Mononuclear cell (primary cell): ENCODE data around the gene LDLRAD2. TPM values are rescaled to one million over a fixed set of nuclear protein-coding genes. Genes with fewer than 3 reads are reported as not detected.
"Not testable (repeated sequence)": the region's sequence is repeated elsewhere in the genome, so short reads cannot be mapped to it uniquely, and the experiment has no call there.

Experiments used
- H3K27me3 ChIP-seq: 2 replicates; pipeline ENCODE4 v1.6.0; 2011; ENCODE audit warnings: low read length, control low read depth; ENCODE audit not compliant: insufficient read depth
- H3K4me1 ChIP-seq: 2 replicates; pipeline ENCODE4 v1.5.1; 2011; ENCODE audit warnings: mild to moderate bottlenecking, low read length, control low read depth; ENCODE audit not compliant: insufficient read depth
- H3K4me3 ChIP-seq: 2 replicates; pipeline ENCODE4 v1.5.1; 2011; ENCODE audit warnings: mild to moderate bottlenecking, low read length, moderate library complexity
- H3K9me3 ChIP-seq: 2 replicates; pipeline ENCODE4 v1.5.1; 2011; ENCODE audit warnings: low read depth, mild to moderate bottlenecking, control low read depth, low read length
- total RNA-seq: library from RNA; depleted of rRNA; stranded (reverse); fragments of >200 nt; gene quantifications from one replicate; pipeline ENCODE4 v1.2.3, GENCODE V29; 2012

The LDLRAD2 gene
- total RNA-seq, 1 donor, result not detected

DNA sequence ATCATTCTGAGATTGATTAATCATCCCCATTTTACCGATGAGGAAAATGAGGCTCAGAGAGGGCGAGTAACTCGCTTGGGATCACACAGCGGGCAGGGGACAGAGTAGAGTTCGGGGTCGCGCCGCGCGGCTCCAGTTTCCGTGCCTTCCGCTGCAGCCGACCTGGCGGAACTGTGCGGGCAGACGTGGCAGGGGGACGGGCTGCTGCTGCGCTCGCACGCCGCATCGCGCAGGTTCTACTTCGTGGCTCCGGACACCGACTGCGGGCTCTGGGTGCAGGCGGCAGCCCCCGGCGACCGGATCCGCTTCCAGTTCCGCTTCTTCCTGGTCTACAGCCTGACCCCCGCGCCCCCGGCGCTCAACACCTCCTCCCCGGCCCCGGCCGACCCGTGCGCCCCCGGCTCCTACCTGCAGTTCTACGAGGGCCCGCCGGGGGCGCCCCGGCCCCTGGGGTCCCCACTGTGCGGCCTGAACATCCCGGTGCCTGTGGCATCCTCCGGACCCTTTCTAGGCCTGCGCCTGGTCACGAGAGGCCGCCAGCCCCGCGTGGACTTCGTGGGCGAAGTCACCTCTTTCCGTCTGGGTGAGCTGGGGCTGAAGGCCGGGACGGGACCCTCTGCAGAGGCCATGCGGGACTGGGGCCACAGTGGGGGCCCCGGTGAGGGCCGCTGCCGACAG, 2.3 kb downstream of the LDLRAD2 start:
- H3K4me3 ChIP-seq, result peak overlapping the region; percentile 31
- H3K9me3 ChIP-seq, result no peaks in the 10 kb centered on the region

GRCh38 chr1:21814981-21815582, 3.0 kb downstream of the LDLRAD2 start:
- H3K4me1 ChIP-seq, result peaks cover 27% of the 10 kb centered on the region
- no peaks in the 10 kb centered on the region for H3K27me3 ChIP-seq
- no peak overlapping the region for H3K4me3 ChIP-seq
- H3K9me3 ChIP-seq, result no peaks in the 10 kb centered on the region

More for the DNA sequence above, 2.3 kb downstream of the LDLRAD2 start:
- Histone ChIP-seq H3K4me1 (peaks cover 27% of the 10 kb centered on the region), H3K27me3 (no peaks in the 10 kb centered on the region)

DNA sequence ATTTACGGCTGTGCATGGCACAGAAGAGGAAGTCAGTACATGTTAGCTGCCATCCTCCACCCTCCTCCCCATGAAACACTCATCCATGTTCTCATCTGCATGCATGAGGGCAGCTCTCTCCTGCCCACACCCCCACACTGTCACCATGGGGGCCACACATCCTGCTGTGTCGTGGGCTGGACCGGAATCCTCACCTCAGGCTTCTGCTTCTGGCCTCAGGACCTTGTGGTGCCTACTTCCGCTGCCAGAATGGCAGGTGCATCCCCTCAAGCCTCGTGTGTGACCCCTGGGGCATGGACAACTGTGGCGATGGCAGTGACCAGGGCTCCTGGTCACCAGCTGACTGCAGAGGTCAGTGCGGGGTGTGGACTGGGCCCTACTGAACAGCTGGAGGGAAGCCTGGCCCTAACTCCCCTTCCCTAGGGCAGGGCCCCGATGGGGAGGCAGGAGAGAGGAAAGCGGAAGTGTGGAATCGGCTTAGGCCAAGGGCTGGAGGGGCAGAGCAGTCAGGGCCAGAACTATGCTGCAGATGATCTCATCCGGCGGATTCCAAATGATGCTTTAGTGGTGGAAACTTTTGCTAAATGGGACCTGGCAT, 3.8 kb downstream of the LDLRAD2 start:
- no peaks in the 10 kb centered on the region for H3K9me3 ChIP-seq
- H3K4me1 ChIP-seq, result peaks cover 27% of the 10 kb centered on the region
- no peaks in the 10 kb centered on the region for H3K27me3 ChIP-seq
- no peak overlapping the region for H3K4me3 ChIP-seq

DNA sequence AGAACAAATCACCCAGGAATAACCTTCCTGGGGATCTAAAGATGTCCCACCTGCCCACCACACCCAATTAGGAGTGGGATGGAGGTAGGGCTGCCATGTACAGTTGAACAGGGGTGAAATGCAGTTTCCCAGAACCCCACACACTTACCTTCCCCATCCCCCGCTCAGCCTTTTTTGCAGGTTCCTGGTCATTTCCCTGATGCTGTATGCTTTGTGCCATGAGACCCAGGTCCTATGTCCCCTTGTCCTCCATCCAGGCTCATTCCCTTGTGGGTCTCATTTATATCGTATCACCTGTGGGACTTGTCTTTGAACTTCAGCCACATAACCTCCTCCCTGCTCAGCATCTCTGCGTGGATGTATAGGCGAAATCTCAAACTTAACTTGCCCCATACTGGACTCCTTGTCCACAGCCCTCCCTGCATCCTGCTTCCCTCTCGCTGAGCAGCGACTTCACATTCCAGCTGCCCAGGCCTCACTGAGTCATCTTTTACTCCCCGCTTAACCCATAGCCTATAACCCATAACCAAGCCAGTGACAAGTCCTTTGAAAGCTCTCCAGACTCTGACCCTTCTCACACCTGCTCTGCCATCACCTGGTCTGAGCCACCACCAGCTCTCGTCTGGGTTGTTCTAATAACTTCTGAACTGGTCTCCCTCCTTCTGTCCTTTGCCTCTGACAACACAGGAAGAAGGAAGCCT, 4.7 kb downstream of the LDLRAD2 start:
- H3K4me3 ChIP-seq, result no peak overlapping the region
- peaks cover 27% of the 10 kb centered on the region for H3K4me1 ChIP-seq
- H3K27me3 ChIP-seq, result no peaks in the 10 kb centered on the region
- H3K9me3 ChIP-seq, result no peaks in the 10 kb centered on the region

- no peaks in the 10 kb centered on the region for H3K9me3 ChIP-seq
- no peaks in the 10 kb centered on the region for H3K27me3 ChIP-seq
- no peak overlapping the region for H3K4me3 ChIP-seq
- H3K4me1 ChIP-seq, result peaks cover 27% of the 10 kb centered on the region
These were observed 6.6 kb downstream of the LDLRAD2 start for GRCh38 chr1:21818656-21819055.

DNA sequence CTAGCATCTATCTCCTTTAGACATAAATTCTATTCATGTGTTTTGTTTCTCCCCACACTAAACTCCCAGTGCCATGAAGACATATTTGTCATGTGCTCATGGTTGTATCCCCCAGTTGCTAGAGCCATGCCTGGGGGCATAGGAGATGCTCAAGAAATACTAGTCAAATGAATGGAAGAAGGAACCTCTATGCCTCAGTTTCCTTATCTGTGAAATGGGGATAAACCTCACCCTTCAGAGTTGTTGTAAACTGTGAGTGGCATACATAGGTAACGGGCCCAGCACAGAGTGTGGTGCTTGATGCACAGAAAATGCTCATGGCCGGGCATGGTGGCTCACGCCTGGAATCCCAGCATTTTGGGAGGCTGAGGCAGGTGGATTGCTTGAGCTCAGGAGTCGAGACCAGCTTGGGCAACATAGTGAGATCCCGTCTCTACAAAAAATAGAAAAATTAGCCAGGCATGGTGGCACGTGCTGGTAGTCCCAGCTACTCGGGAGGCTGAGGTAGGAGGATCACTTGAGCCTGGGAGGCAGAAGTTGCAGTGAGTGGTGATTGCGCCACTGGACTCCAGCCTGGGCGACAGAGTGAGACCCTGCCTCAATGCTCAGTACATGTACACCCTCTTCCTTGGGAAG, 8.7 kb downstream of the LDLRAD2 start:
- Histone ChIP-seq H3K27me3 (no peaks in the 10 kb centered on the region), H3K4me3 (no peak overlapping the region)

GRCh38 chr1:21821385-21822019, 9.4 kb downstream of the LDLRAD2 start:
- H3K9me3 ChIP-seq, result no peaks in the 10 kb centered on the region
- H3K27me3 ChIP-seq, result no peaks in the 10 kb centered on the region
- H3K4me1 ChIP-seq, result peaks cover 4% of the 10 kb centered on the region
- no peak overlapping the region for H3K4me3 ChIP-seq

More for the DNA sequence above, 8.7 kb downstream of the LDLRAD2 start:
- H3K9me3 ChIP-seq, result no peaks in the 10 kb centered on the region
- peaks cover 8% of the 10 kb centered on the region for H3K4me1 ChIP-seq

GRCh38 chr1:21822349-21822748, 10.3 kb downstream of the LDLRAD2 start:
- H3K27me3 ChIP-seq, result no peaks in the 10 kb centered on the region
- H3K9me3 ChIP-seq, result no peaks in the 10 kb centered on the region
- no peak overlapping the region for H3K4me3 ChIP-seq
- H3K4me1 ChIP-seq, result peaks cover 4% of the 10 kb centered on the region

DNA sequence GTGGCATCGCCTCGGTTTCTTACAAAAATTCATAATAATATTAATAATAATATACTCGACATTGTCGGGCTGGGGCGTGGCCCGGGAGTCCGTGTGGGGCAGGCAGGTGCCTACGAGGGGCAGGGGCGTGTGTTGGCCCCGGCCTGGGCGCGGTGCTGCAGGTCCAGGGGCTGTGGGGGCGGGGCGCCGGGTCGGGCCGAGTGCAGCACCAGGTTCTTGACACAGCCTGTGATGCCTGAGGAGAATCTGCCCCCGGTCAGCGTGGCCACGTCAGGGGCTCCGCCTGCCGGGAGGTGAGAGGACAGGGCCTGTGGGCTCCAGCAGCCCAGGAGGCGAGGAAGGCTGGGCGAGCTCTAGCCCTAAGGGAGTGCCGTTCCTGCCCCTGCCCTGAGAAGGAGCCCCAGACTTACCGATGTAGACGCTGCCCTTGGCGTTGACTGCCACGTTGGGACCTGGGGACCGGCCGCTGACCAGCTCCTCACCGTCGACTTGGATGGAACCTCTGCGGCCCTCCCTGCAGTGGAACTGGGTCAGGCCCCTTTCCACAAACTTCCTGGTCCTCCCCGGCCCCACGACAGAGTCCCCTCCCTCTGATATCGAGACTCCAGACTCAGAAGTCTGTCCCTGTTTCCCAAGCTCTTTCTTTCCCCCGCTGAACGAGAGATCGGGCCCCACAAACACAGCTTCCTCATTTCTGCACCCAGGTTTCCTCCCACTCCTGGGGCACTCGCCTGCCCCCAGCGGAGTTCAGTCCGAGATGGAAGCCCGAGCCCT, 11.3 kb downstream of the LDLRAD2 start:
- H3K9me3 ChIP-seq, result no peaks in the 10 kb centered on the region
- no peak overlapping the region for H3K4me3 ChIP-seq

DNA sequence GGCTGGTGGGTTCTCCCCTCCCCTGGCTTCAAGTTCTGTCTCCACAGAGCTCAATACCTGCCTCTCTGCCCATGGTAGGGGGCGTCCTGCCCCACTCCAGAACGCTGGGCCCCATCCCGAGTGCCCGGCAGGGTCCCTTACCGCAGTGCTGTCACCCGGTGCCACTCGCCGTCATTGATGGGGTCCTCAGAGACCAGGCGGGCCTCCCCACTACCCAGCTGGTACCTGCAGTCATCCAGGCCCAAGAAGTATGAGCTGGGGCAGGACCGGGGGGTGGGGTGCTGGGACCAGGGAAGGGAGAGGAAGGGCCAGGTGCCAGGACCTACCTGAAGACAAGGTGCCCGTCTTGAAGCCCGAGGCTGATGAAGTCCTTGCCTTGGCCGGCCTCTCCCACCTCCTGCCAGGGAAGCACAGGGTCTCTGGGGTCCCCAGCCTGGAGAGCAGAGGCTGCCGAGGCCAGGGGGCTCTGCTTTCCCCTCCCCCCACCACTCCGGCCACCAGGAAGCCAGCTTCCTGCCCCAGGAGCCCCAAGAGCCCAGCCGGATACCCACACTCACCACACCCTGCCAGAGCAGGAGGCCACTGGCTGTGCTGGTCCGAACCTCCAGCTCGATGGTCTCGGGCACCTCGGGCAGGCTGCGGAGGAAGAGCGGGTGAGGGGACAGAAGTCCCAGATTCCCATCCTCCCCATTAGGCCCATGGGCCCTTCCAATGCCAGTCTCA, 12.1 kb downstream of the LDLRAD2 start:
- Histone ChIP-seq H3K4me1 (no peaks in the 10 kb centered on the region), H3K9me3 (no peaks in the 10 kb centered on the region), H3K27me3 (no peaks in the 10 kb centered on the region), H3K4me3 (no peak overlapping the region)

More for the DNA sequence above, 11.3 kb downstream of the LDLRAD2 start:
- no peaks in the 10 kb centered on the region for H3K27me3 ChIP-seq
- peaks cover 2% of the 10 kb centered on the region for H3K4me1 ChIP-seq

DNA sequence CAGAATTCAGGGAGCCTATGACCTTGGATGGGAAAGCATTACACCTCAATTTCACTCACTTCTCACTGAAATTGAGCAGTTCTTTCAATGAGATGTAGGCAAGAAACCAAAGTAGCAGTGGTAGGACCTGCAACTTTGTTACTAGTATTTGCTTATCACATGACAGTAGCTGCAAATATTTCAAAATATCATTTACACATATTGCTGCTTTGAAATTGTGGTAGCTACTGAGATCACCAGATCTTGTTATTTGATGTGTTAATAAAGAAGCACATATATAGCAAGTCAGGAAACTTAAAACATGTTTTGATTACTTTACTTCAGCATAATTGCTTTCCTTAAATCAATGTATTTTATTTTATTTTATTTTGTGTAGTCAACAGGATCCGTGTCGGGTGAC, 12.9 kb downstream of the LDLRAD2 start:
- H3K9me3 ChIP-seq, result no peaks in the 10 kb centered on the region
- H3K4me3 ChIP-seq, result no peak overlapping the region
- H3K27me3 ChIP-seq, result no peaks in the 10 kb centered on the region
- no peaks in the 10 kb centered on the region for H3K4me1 ChIP-seq

- H3K4me3 ChIP-seq, result no peak overlapping the region
- H3K4me1 ChIP-seq, result no peaks in the 10 kb centered on the region
- no peaks in the 10 kb centered on the region for H3K9me3 ChIP-seq
- no peaks in the 10 kb centered on the region for H3K27me3 ChIP-seq
These were observed 13.3 kb downstream of the LDLRAD2 start for GRCh38 chr1:21825393-21825792.

DNA sequence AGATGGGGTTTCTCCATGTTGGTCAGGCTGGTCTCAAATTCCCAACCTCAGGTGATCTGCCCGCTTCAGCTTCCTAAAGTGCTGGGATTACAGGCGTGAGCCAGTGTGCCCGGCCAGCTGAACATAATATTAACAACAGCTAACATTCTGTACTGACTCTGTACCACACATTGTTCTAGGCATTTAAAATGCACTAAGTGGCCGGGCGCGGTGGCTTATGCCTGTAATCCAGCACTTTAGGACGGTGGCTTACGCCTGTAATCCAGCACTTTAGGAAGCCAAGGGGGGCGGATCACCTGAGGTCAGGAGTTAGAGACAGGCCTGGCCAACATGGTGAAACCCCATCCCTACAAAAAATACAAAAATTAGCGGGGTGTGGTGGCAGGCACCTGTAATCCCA, 14.6 kb downstream of the LDLRAD2 start:
- H3K9me3 ChIP-seq, H3K27me3 ChIP-seq, H3K4me1 ChIP-seq, H3K4me3 ChIP-seq: not testable (repeated sequence)
